Cardiac fibroblast (primary cell): Measurements from ENCODE around the gene FYB1.

Source experiments
- DNase-seq, 2 donors: peaks; one replicate each; pipeline versions ENCODE4 v3.0.0 to v3.0.0-alpha.2; 2010; ENCODE audit warnings: low read depth in 2 of 2
- H3K4me3 ChIP-seq, 2 donors: replicated peaks in 1 of 2; 1 replicate in 1 of 2; 2 replicates in 1 of 2; pipeline ENCODE4 v1.5.1; 2011; ENCODE audit warnings: low read depth in 2 of 2, low read length in 2 of 2, mild to moderate bottlenecking in 2 of 2, moderate library complexity in 1 of 2
- TF ChIP-seq, protein P1 (sequence below): IDR thresholded peaks from one replicate; pipeline ENCODE4 v1.5.1; 2011; ENCODE audit warnings: low read depth, mild to moderate bottlenecking, low read length, inconsistent platforms

FYB1 gene

DNA sequence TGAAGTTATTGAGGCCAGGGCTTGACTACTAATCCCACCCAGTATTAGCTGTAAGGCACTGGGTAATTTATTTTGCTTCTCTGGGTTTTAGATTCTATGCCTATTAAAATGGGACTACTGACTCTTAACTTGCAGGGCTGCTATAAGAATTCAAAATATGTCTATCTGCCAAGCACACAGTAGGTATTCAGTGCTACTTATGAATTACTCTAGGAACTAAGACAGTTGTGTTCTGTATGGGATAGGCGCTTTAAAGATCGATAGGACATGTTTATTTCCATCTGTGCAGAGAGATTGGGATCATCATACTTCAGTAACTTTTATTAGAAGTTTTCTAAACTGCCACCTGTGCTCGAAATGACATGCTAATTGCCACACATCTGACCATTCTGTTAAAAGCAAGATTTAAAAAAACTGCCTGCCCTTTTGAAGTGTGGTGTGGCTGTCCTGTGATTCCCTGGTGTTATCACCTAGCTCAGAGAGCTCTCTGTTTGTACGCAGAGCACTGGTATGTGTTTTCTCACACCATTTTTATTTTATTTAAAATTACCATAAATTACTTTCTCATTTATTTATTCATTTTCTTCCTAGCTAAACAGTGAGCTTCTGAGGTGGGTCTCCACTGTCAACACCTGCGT, 58.7 kb downstream of the FYB1 start:
- DNase-seq: no peak
- TF ChIP-seq, protein P1, sequence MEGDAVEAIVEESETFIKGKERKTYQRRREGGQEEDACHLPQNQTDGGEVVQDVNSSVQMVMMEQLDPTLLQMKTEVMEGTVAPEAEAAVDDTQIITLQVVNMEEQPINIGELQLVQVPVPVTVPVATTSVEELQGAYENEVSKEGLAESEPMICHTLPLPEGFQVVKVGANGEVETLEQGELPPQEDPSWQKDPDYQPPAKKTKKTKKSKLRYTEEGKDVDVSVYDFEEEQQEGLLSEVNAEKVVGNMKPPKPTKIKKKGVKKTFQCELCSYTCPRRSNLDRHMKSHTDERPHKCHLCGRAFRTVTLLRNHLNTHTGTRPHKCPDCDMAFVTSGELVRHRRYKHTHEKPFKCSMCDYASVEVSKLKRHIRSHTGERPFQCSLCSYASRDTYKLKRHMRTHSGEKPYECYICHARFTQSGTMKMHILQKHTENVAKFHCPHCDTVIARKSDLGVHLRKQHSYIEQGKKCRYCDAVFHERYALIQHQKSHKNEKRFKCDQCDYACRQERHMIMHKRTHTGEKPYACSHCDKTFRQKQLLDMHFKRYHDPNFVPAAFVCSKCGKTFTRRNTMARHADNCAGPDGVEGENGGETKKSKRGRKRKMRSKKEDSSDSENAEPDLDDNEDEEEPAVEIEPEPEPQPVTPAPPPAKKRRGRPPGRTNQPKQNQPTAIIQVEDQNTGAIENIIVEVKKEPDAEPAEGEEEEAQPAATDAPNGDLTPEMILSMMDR: no peak
- H3K4me3 ChIP-seq: no peak overlapping the region

DNA sequence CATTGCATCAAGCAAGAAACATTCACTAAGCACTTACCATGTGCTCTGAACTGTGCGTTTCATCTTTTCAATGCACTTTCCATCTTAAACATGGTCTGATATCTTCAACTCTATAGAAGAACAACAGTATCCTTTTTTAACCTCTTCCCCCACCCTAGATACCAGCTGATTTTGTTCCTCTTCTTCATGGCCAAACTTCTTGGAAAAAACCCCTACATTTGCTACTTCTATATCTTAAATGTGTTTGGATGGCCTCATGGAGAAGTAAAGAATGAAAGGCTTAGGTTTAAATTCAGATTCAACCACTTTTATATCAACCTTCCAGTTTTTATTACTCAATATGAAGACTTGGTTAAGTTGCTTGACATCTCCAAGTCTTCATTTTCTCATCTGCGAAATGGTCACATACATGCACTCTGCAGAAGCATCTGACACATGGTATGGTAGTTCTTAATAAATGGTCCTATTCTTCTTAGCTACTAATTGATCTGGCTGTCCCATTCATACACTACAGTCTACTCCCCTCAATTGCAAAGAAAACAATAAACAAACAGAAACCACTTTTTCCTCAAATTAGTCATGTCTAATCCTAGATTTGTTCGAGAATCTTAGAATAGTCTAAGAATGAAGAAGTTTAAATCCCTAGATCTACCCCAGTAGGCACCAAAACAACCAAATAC, 59.4 kb downstream of the FYB1 start:
- TF ChIP-seq, protein P1: no peak
- H3K4me3 ChIP-seq: no peak overlapping the region
- DNase-seq: no peak

DNA sequence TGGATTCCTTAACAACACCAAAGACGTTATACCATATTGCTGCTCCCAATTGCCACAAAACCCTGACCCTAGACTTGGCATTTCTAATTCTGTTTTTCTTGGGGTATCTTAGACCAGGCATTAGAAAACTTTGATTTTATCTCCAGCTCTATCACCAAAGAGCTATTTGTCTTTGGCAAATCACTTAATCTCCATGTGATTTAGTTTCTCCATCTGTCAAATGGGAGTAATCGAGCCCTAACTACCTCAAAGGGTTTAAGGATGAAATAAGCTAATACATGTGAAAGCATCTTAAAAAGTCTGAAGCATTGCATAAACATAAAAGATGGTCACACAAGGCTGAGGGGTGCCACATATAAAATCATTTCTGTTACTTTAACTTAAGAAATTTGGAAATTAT, 60.6 kb downstream of the FYB1 start:
- H3K4me3 ChIP-seq: no peak overlapping the region
- TF ChIP-seq, protein P1: no peak
- DNase-seq: no peak

DNA sequence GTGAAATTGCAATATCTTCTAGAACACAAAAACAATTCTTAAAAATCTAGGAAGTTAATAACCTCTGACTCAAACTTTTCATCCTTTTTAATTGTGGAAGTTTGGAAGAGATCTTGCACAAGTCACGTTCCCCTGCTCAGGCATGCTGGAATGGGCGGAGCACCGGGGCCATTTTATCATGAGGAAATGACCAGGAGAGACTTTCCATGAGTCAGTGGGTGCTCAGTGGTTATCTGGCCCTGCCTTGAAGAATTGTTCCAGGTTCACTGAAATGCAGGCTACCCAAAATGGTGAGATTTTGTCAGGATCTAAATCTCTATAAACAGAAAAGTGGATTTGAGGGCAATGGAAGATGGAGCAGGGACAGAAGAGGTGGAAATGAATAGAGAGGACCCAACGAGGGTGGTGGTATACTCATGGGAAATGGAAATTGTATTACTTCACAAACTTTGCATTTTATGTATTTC, 61.2 kb downstream of the FYB1 start:
- H3K4me3 ChIP-seq: no peak overlapping the region
- TF ChIP-seq, protein P1: no peak
- peak; percentile 44 to 76 for DNase-seq

DNA sequence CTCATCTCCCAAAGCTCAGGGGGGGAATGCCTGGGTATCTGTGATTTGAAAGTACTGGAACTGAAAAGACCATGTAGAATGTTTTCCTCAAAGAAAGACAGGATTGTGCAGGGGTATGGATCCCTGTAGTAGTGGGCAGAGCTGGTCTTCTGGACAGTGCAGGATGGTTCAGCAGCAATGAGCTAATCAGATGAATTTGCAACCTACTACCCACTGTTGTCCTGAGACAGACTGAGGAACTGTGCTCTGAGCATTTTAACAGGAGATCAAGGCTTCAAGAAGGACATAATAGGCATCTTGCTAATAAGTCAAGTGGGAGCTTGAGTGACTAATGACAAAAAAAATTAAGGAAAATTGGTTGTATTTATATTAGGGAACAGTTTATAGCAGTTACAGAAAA, 61.7 kb downstream of the FYB1 start:
- no peak for DNase-seq
- no peak overlapping the region for H3K4me3 ChIP-seq
- TF ChIP-seq, protein P1: no peak

DNA sequence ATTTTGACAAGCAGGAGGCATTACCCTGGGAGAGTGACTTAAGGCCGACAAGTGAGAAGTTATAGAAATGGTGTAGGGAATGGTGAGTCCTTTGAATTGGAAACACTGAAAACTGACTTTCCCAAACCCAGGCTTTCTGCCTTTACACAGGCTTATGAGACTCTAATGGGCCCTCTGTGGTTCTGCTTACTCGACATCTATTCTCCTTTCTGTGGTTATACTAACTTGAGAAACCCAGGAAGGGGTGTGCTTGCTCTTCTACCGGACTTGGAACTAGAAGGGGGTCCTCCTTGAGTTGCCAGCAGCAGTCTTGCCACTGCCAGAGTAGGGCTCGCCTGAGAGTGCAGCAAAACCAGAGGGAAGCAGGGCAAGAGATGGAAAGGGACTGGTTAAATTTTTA, 63.3 kb downstream of the FYB1 start:
- TF ChIP-seq, protein P1: no peak
- H3K4me3 ChIP-seq: no peak overlapping the region
- no peak for DNase-seq

DNA sequence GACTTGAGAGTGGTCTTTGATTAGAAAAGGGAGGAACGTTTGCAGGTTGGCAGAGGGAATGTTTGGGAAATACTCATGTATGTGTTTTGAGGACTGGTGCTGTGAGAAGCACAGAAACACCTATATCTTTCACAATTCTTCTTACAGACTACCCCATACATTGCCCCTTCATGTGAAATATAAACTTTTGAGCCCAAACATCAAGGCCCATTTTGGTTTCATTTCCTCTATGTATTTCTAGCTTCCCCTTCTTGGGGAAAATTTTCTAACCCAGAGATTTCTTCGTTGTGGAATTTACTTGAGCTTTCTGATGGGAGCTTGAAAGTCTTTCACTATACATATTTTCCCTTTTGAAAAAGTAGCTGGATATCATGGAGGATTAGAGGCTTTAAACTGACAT, 67.6 kb downstream of the FYB1 start:
- TF ChIP-seq, protein P1: no peak
- no peak for DNase-seq
- H3K4me3 ChIP-seq: no peak overlapping the region
